Right renal cortex interstitium (tissue), 3 donors: ENCODE measurements around the gene CDH18. TPM values are rescaled to one million over a fixed set of nuclear protein-coding genes. Genes with fewer than 3 reads are reported as not detected.
"Not testable (repeated sequence)": the region's sequence is repeated elsewhere in the genome, so short reads cannot be mapped to it uniquely, and the experiment has no call there.

Experiments used
- DNase-seq, 3 donors: peaks; one replicate each; pipeline ENCODE4 v3.0.0-alpha.2; 2013; ENCODE audit warnings: low read depth in 3 of 3, low spot score in 2 of 3
- polyA plus RNA-seq, 3 donors: library from polyadenylated mRNA; unstranded; fragments of 120-200 nt; gene quantifications; one replicate each; pipeline ENCODE4 v1.2.1, GENCODE V29; 2013; ENCODE audit not compliant: insufficient read length in 3 of 3

CDH18 gene
- polyA plus RNA-seq, 3 donors: 1.1 to 1.5 (median 1.2) TPM

- no peak for DNase-seq
These were observed 121.9 kb downstream of the CDH18 start for GRCh38 chr5:19866090-19866450.

GRCh38 chr5:19865336-19866089 lies 122.5 kb downstream of the CDH18 start:
- DNase-seq: no peak

- DNase-seq: no peak
These were observed 125.3 kb downstream of the CDH18 start for GRCh38 chr5:19862711-19863110.

DNA sequence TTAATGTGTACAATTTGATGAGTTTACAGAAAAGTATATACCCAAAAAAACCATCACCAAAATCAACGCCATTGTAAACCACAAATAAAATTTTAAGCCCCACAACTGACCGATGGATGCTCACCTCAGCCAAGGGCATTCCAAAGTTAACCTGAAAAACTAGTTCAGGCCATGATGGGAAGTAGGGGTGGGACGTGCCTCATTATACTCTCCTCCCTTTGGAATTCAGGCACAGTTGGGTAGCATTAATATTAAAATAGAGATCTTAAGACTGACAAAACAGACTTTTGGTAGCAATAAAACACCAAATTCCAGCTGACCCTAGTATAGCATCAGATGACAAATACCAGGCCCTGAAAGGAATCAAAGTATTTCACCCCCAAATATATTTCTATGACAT lies 129.0 kb downstream of the CDH18 start:
- DNase-seq: no peak

DNA sequence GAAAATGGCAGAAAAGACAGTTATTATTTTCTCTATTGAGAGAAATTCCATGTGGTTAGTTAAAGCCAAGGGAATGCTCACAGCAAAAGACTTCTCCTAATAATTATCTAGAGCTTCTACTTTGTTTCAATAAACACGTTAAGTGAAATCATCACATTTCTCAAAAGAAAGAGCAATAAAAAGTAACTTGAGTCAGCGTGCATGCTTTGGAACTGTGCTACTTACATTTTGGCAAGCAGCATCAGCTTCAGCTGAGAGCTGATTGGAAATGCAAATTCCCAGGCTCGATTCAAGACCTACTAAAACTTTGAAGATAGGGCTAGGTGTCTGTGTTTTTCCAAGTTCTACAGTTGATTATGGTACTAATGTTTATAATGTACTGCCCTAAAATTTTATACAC lies 132.1 kb downstream of the CDH18 start:
- no peak for DNase-seq

- DNase-seq: no peak
These were observed 132.5 kb downstream of the CDH18 start for GRCh38 chr5:19855453-19855852.

DNA sequence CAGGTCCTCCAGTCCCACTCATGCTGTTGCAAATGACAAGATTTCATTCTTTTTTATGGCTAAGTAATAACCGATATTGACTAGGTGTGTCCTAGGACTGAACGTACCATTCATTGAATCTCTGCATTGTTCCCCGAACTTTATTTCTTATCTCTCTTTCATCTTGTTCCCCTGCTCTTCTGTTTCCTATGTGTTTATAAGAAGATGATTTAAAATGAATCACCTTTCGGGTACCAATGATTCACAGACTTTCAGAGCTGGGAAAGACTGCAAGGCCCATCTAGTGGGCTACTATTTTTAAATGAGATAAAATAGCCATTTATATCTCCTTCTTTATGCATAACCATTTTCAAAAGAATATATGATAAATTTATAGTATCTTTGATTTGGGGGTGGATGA lies 133.0 kb downstream of the CDH18 start:
- no peak for DNase-seq

- no peak for DNase-seq
These were observed 134.3 kb downstream of the CDH18 start for GRCh38 chr5:19853616-19854240.

- no peak for DNase-seq
These were observed 150.3 kb downstream of the CDH18 start for GRCh38 chr5:19837536-19838174.

- DNase-seq: no peak
These were observed 152.6 kb downstream of the CDH18 start for GRCh38 chr5:19835442-19835841.

DNA sequence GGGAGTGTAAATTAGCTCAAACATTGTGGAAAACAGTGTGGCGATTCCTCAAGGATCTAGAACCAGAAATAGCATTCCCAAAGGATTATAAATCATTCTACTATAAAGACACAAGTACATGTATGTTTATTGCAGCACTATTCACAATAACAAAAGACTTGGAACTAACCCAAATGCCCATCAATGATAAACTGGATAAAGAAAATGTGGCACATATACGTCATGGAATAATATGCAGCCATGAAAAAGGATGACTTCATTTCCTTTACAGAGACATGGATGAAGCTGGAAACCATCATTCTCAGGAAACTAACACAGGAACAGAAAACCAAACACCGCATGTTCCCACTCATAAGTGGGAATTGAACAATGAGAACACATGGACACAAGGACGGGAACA lies 175.3 kb downstream of the CDH18 start:
- not testable (repeated sequence) for DNase-seq

GRCh38 chr5:19806756-19807155 lies 181.2 kb downstream of the CDH18 start:
- DNase-seq: no peak

GRCh38 chr5:19802686-19803085 lies 185.3 kb downstream of the CDH18 start:
- DNase-seq: no peak

DNA sequence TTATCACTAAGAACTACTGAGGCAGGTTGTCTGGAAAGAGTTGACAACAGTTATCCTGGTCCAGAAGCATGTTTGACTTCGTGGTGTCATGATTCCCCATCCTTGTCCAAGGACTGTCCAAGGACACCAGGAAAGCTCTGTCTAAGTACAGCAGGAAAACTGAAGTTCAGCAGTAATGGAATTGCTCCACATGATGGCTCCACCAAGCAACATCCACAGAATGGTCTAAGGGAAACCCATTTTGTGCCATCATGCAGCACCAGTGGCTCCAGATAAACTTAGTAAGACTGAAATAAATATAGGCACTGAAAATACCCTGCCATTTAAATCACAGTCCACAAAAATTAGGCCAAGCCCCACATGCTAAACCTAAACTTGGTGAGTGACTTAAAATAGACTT lies 192.8 kb downstream of the CDH18 start:
- no peak for DNase-seq

DNA sequence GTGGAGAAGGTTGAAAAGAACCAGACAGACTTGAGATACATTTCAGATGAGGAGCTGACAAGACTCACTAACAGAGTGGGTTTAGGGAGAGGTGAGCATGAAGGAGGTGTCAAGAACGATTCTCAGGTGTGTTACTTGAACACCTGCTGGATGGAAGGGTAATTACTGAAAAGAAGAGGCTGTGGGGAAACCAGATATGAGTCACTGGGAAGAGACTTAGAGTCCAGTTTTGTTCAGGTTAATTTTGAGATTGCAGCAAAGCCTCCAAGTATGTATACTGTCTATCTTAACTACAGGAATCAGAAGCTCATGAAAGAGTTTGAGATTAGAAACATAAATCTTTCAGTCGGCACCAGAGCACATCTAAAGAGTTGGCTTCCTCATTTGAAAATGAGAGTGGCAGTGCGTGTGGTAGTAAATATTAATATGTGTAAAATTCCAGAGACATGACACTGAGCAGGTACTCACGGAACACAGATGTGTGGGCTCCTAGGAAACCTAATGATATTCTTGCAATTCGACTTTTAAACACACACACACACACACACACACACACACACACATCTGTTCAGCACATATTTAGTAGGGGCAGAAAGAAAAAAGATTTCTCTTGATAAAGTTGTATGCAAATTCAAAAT lies 197.1 kb downstream of the CDH18 start:
- no peak for DNase-seq

GRCh38 chr5:19782566-19782965 lies 205.4 kb downstream of the CDH18 start:
- DNase-seq: no peak

GRCh38 chr5:19777363-19777762 lies 210.6 kb downstream of the CDH18 start:
- no peak for DNase-seq

DNA sequence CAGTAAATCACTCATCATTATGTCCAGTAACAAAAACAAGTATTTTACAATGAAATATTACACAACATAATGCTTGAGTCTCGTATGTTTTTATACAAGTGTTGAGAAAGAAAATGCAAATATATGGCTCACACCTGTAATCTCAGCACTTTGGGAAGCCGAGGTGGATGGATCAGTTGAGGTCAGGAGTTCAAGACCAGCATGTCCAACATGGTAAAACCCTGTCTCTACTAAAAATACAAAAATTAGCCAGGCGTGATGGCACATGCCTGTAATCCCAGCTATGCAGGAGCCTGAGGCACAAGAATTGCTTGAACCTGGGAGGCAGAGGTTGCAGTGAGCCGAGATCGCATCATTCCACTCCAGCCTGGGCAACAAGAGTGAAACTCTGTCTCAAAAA lies 211.1 kb downstream of the CDH18 start:
- DNase-seq: not testable (repeated sequence)

- DNase-seq: no peak
These were observed 216.7 kb downstream of the CDH18 start for GRCh38 chr5:19771174-19771835.

DNA sequence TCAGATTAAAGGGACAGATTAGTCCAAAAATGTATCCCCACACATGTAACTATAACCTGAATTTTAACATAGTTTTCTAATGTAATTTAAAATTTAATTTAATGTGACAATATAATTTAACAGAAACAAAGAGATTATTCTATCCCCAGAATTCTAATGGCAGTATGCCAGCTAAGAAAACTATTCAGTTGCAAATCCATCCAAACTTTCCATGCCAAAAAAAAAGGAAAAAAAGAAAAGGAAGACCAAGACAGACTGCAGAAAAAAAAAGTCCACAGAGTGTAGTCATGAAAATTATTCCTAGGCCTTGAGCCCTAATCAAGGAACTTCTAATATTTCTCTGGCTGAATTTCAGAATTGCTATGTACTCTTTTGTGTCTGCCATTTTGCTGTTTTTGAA lies 217.6 kb downstream of the CDH18 start:
- no peak for DNase-seq

DNA sequence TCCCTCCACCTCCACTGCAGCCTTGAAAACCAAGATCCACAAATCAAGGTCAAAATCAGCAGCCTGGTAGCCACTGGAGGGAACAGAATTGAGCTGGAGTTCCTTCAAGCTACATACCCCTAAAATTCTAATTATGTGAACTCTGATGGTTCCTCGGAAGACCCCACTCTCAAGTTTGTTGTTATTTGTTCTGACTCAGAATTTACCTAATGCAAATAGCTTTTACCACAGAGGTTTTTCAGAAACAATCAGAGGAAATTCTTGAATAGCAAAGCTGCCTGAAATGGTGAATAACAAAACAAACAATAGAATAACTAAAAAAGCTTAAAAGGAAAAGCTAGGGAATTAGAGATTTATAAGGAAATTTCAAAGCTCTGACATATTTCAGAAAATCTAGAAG lies 220.0 kb downstream of the CDH18 start:
- DNase-seq: no peak
